HG03097 (cell line): ENCODE measurements around the gene ACAN.
A peak's percentile ranks its signal among the peaks of the same experiment; 100 is the strongest.

Experiments
- ATAC-seq: cut with Tn5 transposase; IDR thresholded peaks from one replicate; pipeline ENCODE4 v1.9.1; 2021; ENCODE audit not compliant: unreplicated experiment, low FRiP score

The ACAN gene

GRCh38 chr15:88874684-88875083 is 71.4 kb downstream of the ACAN start:
- ATAC-seq, result no peak

- no peak for ATAC-seq
Observed at GRCh38 chr15:88876573-88876972, 73.3 kb downstream of the ACAN start.

GRCh38 chr15:88877415-88877814 is 74.2 kb downstream of the ACAN start:
- no peak for ATAC-seq

- no peak for ATAC-seq
Observed at GRCh38 chr15:88877906-88878305, 74.7 kb downstream of the ACAN start.

- no peak for ATAC-seq
Observed at GRCh38 chr15:88878720-88879184, 75.5 kb downstream of the ACAN start.

GRCh38 chr15:88880944-88881740 is 77.9 kb downstream of the ACAN start:
- no peak for ATAC-seq

GRCh38 chr15:88881775-88882174 is 78.5 kb downstream of the ACAN start:
- ATAC-seq, result no peak

GRCh38 chr15:88882785-88883184 is 79.5 kb downstream of the ACAN start:
- ATAC-seq, result no peak

- ATAC-seq, result no peak
Observed at GRCh38 chr15:88887068-88887580, 83.9 kb downstream of the ACAN start.

GRCh38 chr15:88888719-88889118 is 85.5 kb downstream of the ACAN start:
- no peak for ATAC-seq

GRCh38 chr15:88890495-88890894 is 87.3 kb downstream of the ACAN start:
- no peak for ATAC-seq

GRCh38 chr15:88891540-88892254 is 88.5 kb downstream of the ACAN start:
- ATAC-seq, result no peak

- ATAC-seq, result no peak
Observed at GRCh38 chr15:88894348-88894818, 91.1 kb downstream of the ACAN start.

- ATAC-seq, result no peak
Observed at GRCh38 chr15:88894819-88895767, 91.9 kb downstream of the ACAN start, which contains the start of gene HAPLN3. Gene HAPLN3, minus strand, starts transcription at chr15:88895544. Its CDS starts 8,246 bp downstream, at chr15:88887298.

GRCh38 chr15:88896333-88897033 is 93.2 kb downstream of the ACAN start:
- no peak for ATAC-seq

GRCh38 chr15:88897142-88897455 is 93.9 kb downstream of the ACAN start:
- no peak for ATAC-seq

- ATAC-seq, result peak; percentile 54
Observed at GRCh38 chr15:88897456-88898194, 94.4 kb downstream of the ACAN start.

- ATAC-seq, result no peak
Observed at GRCh38 chr15:88898736-88899135, 95.5 kb downstream of the ACAN start.

- no peak for ATAC-seq
Observed at GRCh38 chr15:88899251-88899650, 96.0 kb downstream of the ACAN start.
